Transverse colon (tissue), 3 donors: Measurements from ENCODE around the gene BRF1.

Source experiments
- CTCF ChIP-seq, 5 experiments: fragments of 200-600 bp in 3 of 5; fragments of 450-650 bp in 2 of 5; sonication (generic) in 3 of 5; IDR thresholded peaks; 1 replicate in 2 of 5; 2 replicates in 3 of 5; pipeline ENCODE4 v1.5.1; 2016 to 2017; ENCODE audit warnings: antibody characterized with exemption in 5 of 5, inconsistent platforms in 3 of 5, mild to moderate bottlenecking in 2 of 5, moderate library complexity in 1 of 5
- POLR2A ChIP-seq: fragments of 450-650 bp; IDR thresholded peaks from one replicate; pipeline ENCODE4 v1.6.1; 2016; ENCODE audit warnings: antibody characterized with exemption, mild to moderate bottlenecking, moderate library complexity

GRCh38 chr14:105272623-105273022 lies 28.2 kb downstream of the BRF1 start:
- TF ChIP-seq CTCF (IDR thresholded peaks at IDR 0.05) (no peak), POLR2A (no peak)
